IPS-18a (cell line): Measurements from ENCODE around the gene MATN1.

Source experiments
- H3K27ac ChIP-seq: one replicate; pipeline ENCODE4 v1.5.1; 2013; ENCODE audit warnings: low read length
- H3K27me3 ChIP-seq: one replicate; pipeline ENCODE4 v1.6.1; 2013; ENCODE audit warnings: mild to moderate bottlenecking, low read length; ENCODE audit not compliant: control insufficient read depth, insufficient read depth
- H3K36me3 ChIP-seq: one replicate; pipeline ENCODE4 v1.6.1; 2013; ENCODE audit warnings: low read depth, low read length; ENCODE audit not compliant: control insufficient read depth
- H3K4me1 ChIP-seq: one replicate; pipeline ENCODE4 v1.6.1; 2013; ENCODE audit warnings: low read depth, low read length; ENCODE audit not compliant: control insufficient read depth
- H3K4me3 ChIP-seq: one replicate; pipeline ENCODE4 v1.5.1; 2013; ENCODE audit warnings: low read length
- H3K9ac ChIP-seq: one replicate; pipeline ENCODE4 v1.6.1; 2013; ENCODE audit warnings: mild to moderate bottlenecking, low read length, moderate library complexity
- H3K9me3 ChIP-seq: one replicate; pipeline ENCODE4 v1.6.1; 2013; ENCODE audit warnings: low read depth, low read length; ENCODE audit not compliant: control insufficient read depth

MATN1 gene

DNA sequence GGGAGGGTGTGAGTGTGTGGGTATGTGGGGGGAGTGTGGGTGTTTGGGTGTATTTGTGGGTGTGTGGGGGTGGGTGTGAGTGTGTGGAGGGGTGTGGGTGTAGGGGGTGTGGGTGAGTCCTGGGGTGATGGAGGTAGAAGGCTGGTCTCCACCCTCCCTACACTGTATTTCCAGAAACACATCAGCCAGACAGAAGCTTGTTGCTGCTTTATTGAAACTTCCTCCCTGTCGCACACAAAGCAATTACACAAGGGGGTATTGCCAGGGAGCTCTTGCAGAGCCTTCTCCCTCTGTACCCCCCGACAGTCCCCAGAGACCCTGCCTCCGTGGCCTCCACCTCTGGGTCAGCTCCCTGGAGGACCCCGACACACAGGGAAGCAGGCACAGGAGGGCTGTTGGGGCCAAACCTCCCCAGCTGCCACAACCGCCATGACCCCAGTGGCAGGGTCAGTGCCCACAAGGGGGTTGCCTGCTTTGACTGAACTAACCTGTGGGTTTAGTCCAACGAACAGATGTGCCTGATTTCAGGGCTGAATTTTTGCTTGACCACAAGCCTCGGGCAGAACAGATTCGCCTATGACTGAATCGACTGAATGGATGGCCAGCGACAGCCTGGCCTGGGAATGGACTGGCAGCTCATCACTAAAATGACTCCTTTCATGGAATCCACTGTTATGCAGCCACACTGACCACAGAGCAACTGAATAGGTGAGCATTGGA, 9.1 kb upstream of the MATN1 start:
- no peaks in the 10 kb centered on the region for H3K27me3 ChIP-seq
- H3K36me3 ChIP-seq, result no peaks in the 10 kb centered on the region
- no peak overlapping the region for H3K4me3 ChIP-seq
- no peak overlapping the region for H3K27ac ChIP-seq
- no peaks in the 10 kb centered on the region for H3K9me3 ChIP-seq
- H3K9ac ChIP-seq, result no peak overlapping the region
- H3K4me1 ChIP-seq, result peaks cover 11% of the 10 kb centered on the region

DNA sequence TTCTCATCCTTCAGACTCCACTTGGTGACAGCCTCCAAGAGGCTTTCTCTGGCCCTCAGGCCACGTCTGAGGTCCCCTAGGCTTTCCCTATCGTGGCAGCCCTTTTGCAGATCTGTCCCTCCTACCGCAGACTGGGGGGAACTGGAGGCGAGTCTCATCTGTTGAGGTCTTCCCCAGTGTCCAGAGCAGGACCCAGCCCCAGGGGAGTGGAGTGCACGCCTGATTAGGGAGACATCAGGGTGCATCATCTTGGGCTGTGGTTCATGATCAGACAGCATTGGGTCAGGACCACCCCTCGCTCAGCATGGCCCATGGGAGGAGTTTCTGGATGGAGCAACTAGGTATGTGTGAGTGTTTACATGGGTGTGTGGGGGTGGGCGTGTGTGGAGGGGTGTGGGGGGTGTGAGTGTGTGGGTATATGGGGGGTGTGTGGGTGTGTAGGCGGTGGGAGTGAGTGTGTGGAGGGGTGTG, 8.5 kb upstream of the MATN1 start:
- Histone ChIP-seq H3K9me3 (no peaks in the 10 kb centered on the region), H3K4me3 (no peak overlapping the region), H3K27me3 (no peaks in the 10 kb centered on the region), H3K27ac (no peak overlapping the region), H3K9ac (no peak overlapping the region), H3K4me1 (peaks cover 11% of the 10 kb centered on the region), H3K36me3 (no peaks in the 10 kb centered on the region)

DNA sequence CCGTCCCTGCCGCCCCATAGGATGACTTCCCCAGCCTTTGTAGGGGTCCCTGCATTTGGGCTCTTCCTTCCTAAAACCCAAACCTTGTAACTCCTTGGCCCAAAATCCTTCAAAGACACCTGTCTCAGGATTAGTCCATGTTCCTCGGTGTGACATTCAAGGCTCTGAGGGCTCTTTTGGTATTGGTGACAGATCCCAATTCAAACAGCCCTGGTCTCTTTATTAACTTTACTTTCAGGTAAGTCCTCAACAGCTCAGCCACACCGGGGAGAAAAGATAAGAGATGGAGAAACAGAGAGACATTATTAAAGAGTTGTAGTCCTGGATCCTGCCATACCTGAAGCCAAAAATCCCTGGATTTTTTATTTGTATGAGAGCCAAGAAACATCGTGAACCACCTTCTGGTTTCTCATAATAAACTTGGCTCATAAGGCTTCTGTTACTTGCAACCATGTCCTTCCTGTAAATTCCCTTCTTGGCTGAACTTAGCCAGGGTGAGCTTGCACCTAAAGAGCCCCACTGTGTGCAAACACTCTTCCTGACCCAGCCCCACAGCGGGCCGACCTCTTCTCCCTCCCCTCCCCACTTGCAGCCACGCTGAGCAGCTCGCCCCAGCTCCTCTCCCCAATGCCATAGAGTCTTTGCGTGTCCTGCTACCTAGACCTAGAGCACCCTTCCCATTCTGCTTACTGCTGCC, 7.9 kb upstream of the MATN1 start:
- Histone ChIP-seq H3K36me3 (no peaks in the 10 kb centered on the region), H3K9me3 (no peaks in the 10 kb centered on the region), H3K4me1 (peaks cover 11% of the 10 kb centered on the region), H3K27ac (no peak overlapping the region), H3K27me3 (no peaks in the 10 kb centered on the region), H3K9ac (no peak overlapping the region), H3K4me3 (no peak overlapping the region)

DNA sequence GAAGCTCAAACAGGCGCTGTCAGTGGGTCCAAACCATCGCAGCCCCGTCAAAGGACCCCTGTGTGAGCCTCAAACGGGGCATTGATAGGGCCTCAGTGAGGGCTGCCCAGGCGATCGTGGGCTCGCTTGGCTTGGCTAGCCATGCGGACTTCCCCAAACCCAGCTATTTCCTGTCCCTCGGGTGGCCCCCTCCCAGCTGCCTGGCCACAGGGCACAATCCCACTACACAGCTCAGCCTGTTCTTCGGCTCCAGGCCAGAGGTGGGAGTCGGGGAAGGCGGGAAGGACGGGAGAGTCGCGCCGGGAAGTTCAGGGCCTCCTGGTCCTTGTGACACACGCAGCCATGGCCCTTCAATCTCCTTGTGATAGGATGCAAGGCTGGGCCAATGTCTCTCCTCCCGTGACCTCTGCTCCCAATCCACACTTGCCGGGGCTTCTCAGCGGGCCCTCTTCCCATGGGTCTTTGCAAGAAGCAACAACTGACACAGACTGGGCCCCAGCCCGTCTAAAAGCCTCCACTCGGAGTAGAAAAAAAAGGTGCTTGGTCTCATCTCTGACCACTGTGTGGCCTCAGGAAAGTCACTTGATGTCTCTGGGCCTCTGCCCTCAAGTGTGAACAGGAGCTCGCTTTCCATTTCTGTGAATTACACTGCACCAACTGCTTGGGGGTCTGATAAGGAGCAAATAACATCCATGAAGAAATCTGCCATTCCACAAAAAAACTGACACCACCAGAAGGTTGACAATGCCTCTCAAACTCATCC, 7.1 kb upstream of the MATN1 start:
- H3K27ac ChIP-seq, result no peak overlapping the region
- no peaks in the 10 kb centered on the region for H3K27me3 ChIP-seq
- H3K9ac ChIP-seq, result no peak overlapping the region
- H3K9me3 ChIP-seq, result no peaks in the 10 kb centered on the region
- H3K4me1 ChIP-seq, result peaks cover 11% of the 10 kb centered on the region
- H3K4me3 ChIP-seq, result no peak overlapping the region
- no peaks in the 10 kb centered on the region for H3K36me3 ChIP-seq

DNA sequence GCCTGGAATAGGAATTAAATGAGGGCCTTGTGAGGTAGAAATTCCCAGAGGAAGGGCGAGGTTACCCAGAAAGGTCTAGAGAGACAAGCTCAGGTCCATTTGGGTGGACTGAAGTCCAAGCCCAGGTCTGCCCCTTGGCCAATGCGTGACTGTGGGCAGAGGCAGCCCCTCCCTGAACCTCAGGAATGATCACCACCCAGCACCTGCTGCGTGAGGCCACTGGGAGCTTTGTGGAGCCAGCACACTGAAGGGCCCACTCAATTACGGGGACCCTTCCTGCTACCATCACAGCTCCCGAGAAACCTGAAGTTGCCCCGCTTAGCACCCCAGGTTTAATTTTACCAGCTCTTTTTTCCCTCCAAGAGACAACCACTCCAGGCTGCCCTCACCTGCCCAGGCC, 6.5 kb upstream of the MATN1 start:
- peaks cover 11% of the 10 kb centered on the region for H3K4me1 ChIP-seq
- H3K9me3 ChIP-seq, result no peaks in the 10 kb centered on the region
- H3K4me3 ChIP-seq, result no peak overlapping the region
- H3K27ac ChIP-seq, result no peak overlapping the region
- H3K27me3 ChIP-seq, result no peaks in the 10 kb centered on the region
- H3K9ac ChIP-seq, result no peak overlapping the region
- no peaks in the 10 kb centered on the region for H3K36me3 ChIP-seq

DNA sequence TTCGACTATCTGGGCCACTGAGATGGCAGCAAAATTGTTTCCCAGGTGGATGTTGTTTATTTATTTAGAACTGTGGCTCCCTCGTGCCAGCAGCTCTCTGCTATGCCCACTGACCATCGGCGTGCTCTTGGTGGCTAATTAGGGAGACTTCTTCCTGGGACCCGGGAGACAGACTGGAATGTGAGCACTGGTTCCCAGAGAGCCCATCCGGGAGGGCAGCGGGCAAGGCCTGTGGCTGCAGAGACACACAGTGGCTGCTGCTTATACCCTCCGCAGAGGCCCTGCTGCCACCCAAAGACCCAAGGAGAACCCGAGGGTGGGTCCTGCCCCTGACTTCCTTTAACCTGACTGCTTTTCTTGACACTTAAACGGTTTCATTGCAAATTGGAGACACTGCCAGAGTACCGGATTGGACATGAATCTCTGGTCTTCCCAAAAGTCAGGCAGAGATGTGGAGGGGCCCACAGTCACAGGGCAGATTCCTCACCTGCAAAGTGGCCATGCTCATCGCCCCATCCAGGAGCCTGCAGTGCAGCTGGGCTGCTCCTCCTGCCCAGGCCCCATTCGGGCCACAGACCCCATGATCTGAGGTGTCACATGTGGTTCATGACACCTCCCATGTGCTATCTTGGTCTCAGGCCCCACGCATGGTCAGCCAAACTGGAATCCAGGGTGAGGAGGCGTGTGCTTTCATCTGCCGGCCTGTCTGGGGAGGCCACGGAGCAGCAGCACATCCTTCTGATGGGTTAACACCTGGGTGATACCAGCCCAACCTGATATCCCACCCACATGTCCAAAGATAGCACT, 5.7 kb upstream of the MATN1 start:
- no peaks in the 10 kb centered on the region for H3K36me3 ChIP-seq
- no peak overlapping the region for H3K9ac ChIP-seq
- no peaks in the 10 kb centered on the region for H3K9me3 ChIP-seq
- H3K27me3 ChIP-seq, result no peaks in the 10 kb centered on the region
- H3K27ac ChIP-seq, result no peak overlapping the region
- peaks cover 11% of the 10 kb centered on the region for H3K4me1 ChIP-seq
- H3K4me3 ChIP-seq, result no peak overlapping the region

DNA sequence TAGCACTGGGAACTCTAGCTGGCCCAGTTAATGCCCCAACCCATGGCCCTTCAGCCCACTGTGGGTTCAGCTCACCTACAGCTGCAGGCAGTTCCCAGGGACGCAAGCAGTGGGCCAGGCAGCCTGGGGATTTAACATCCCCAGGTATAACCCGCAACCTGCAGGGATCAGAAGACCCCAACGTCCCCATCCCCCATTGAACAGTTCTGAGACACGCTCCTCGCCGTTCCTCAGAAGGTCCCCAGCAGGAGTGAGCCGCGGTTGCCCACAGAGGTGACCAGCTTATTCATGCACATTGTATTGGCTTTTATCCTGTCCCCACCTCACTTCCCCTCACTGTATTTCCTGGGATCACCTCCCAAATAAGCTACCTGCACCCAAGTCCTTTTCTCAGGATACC, 5.0 kb upstream of the MATN1 start:
- Histone ChIP-seq H3K27ac (no peak overlapping the region), H3K36me3 (no peaks in the 10 kb centered on the region), H3K9me3 (no peaks in the 10 kb centered on the region), H3K9ac (no peak overlapping the region), H3K4me1 (peaks cover 11% of the 10 kb centered on the region), H3K4me3 (no peak overlapping the region), H3K27me3 (no peaks in the 10 kb centered on the region)

DNA sequence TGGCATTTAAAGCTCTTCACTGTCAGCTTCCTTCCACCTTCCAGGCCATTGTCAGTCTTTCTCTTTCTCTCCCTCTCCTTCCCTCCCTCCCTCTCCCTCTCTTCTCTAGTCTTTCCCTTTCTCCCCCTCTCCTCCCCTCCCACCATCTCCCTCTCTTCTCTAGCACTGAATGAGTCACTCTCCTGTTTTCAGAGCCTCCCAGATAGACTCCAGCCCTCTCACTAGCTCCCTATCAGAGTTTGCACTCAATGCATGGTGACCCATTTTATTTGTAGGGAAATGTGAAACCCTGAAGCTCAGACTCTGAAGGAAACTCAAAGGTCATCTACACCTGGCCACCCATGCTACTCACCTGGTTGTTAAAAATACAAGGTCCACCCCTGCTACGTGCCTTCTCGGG, 4.4 kb upstream of the MATN1 start:
- H3K36me3 ChIP-seq, result no peaks in the 10 kb centered on the region
- H3K27me3 ChIP-seq, result no peaks in the 10 kb centered on the region
- no peak overlapping the region for H3K9ac ChIP-seq
- no peak overlapping the region for H3K4me3 ChIP-seq
- H3K27ac ChIP-seq, result no peak overlapping the region
- H3K4me1 ChIP-seq, result peaks cover 9% of the 10 kb centered on the region
- no peaks in the 10 kb centered on the region for H3K9me3 ChIP-seq

DNA sequence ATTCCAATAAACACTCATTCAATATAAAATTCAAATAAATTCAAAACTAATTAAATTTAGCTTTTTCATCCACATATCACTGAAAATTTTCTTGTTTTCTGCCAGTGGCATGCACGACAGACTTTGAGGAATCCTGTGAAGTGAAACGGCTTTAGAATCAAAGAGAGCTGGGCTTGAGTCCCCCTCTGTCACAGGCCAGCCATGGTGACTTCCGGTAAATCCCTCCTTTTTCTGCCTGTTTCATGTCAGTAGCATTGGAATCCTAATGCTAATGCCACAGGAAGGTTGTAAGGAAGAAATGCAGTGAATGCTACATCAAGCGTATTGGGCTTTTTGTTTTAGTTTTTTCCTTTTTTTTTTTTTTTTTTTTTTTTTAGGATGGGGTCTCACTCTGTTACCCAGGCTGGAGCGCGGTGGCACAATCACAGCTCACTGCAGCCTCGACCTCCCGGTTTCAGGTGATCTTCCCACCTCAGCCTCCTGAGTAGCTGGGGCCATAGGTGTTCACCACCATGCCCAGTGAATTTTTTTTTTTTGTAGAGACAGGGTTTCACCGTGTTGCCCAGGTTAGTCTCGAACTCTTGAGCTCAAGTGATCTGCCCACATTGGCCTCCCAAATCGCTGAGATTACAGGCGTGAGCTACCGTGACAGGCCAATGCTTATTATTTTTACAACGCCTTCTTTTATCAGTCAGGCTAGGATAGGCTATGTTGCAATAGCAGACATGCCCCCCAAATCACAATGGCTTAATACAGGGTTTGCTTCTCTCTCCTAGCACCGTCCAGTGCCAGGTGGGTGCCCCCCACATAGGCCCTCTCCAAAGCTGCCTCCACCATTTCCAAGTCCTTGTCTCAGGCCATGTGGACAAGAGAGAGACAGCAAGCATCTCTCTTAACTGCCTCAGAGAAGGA, 3.6 kb upstream of the MATN1 start:
- Histone ChIP-seq H3K27me3 (no peaks in the 10 kb centered on the region), H3K27ac (no peak overlapping the region), H3K4me3 (no peak overlapping the region), H3K9ac (no peak overlapping the region), H3K4me1 (peaks cover 4% of the 10 kb centered on the region), H3K36me3 (no peaks in the 10 kb centered on the region), H3K9me3 (no peaks in the 10 kb centered on the region)

DNA sequence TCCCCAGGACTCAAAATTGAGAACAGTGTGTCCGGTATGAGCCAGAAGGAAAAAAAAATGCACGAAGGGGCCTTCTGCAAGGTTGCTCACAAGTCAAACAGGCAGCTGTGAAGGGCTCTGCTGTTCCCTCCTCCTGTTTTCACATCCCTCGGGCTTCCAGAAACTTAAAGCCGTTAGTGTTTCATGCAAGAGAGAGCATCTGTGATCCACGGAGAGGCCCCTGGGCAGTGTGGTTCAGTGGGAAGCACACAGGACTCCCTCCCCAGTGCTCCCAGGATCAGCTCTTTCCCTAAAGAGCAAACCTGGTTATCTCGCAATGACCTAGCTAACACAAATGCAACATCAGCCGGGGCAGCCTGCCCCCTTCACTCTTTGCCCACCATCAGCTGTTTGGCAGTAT, 2.9 kb upstream of the MATN1 start:
- Histone ChIP-seq H3K36me3 (no peaks in the 10 kb centered on the region), H3K4me3 (no peak overlapping the region), H3K4me1 (peaks cover 4% of the 10 kb centered on the region), H3K9me3 (no peaks in the 10 kb centered on the region), H3K27me3 (no peaks in the 10 kb centered on the region), H3K9ac (no peak overlapping the region), H3K27ac (no peak overlapping the region)
